Colonic mucosa (tissue), 4 donors: Measurements from ENCODE around the gene DTNBP1. TPM values are rescaled to one million over a fixed set of nuclear protein-coding genes. Genes with fewer than 3 reads are reported as not detected.

Experiments
- DNase-seq: peaks from one replicate; pipeline ENCODE4 v3.0.0-alpha.2; 2020
- H3K27ac ChIP-seq: fragments of 200-600 bp; one replicate; pipeline ENCODE4 v1.8.0; 2021
- H3K27me3 ChIP-seq: fragments of 200-600 bp; one replicate; pipeline ENCODE4 v1.8.0; 2021
- H3K36me3 ChIP-seq: fragments of 200-600 bp; one replicate; pipeline ENCODE4 v1.8.0; 2021
- H3K4me1 ChIP-seq: fragments of 200-600 bp; one replicate; pipeline ENCODE4 v1.8.0; 2021; ENCODE audit warnings: mild to moderate bottlenecking
- H3K4me3 ChIP-seq: fragments of 200-600 bp; one replicate; pipeline ENCODE4 v1.8.0; 2021
- H3K9ac ChIP-seq, 2 donors: one replicate each; pipeline ENCODE4 v1.7.0; 2013; ENCODE audit warnings: control low read depth in 2 of 2, low read depth in 2 of 2, low read length in 2 of 2
- H3K9me3 ChIP-seq: fragments of 200-600 bp; one replicate; pipeline ENCODE4 v1.8.0; 2021
- intact Hi-C: fragments of 100-400 bp; cut with DNase I; formaldehyde crosslinking; loops from one replicate; pipeline ENCODE4 v1.14.1; 2022
- total RNA-seq, 2 donors: library from RNA; stranded (reverse); fragmentation: NEBNext Ultra II Directional in 1 of 2; extraction: Animal tissue kit (Norgen Biotek cat#: 25700) in 1 of 2; gene quantifications; one replicate each; pipeline ENCODE4 v1.2.1, GENCODE V29; 2021
- TF ChIP-seq, protein P1 (sequence below): fragments of 200-600 bp; IDR thresholded peaks from one replicate; pipeline ENCODE4 v1.8.0; 2022; ENCODE audit warnings: antibody characterized with exemption, mild to moderate bottlenecking
- donor health status: healthy.
- donor health status: DM: no; HTN: no; CAD: no.
- donor health status: DM: no; HTN: no; CAD: no.

Gene DTNBP1
- total RNA-seq, 2 donors from 2014 or later: 17.4 to 22.0 TPM

DNA sequence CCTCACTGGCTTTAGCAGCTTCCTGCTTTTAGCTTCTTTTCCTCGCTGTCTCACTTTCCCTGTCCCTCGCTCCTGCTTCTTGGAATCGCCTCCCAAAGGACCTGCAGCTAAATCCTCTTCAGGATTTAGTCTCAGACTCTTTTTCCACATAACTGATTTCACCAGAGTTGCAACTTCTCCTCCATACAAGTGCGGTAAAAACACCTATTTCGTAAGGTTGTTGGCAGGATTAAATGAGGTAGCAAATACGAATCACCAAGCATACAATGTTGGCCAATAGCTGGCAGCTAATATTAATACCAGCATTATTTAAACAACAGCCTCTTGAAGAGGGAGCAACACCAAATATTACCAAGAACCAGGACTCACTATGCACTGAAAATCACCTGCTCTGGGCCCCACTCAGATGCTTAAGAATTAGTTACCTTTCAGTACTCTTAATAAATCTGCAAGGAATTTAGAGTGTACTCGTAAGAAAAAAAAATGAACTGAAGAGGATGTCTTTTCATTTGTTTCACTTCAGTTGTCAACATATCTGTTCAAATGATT, 123.0 kb downstream of the DTNBP1 start:
- TF ChIP-seq, protein P1, sequence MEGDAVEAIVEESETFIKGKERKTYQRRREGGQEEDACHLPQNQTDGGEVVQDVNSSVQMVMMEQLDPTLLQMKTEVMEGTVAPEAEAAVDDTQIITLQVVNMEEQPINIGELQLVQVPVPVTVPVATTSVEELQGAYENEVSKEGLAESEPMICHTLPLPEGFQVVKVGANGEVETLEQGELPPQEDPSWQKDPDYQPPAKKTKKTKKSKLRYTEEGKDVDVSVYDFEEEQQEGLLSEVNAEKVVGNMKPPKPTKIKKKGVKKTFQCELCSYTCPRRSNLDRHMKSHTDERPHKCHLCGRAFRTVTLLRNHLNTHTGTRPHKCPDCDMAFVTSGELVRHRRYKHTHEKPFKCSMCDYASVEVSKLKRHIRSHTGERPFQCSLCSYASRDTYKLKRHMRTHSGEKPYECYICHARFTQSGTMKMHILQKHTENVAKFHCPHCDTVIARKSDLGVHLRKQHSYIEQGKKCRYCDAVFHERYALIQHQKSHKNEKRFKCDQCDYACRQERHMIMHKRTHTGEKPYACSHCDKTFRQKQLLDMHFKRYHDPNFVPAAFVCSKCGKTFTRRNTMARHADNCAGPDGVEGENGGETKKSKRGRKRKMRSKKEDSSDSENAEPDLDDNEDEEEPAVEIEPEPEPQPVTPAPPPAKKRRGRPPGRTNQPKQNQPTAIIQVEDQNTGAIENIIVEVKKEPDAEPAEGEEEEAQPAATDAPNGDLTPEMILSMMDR: no peak
- intact Hi-C loops: no loop called here
- Histone ChIP-seq H3K9ac (no peak overlapping the region), H3K9me3 (no peaks in the 10 kb centered on the region), H3K4me1 (no peaks in the 10 kb centered on the region), H3K36me3 (no peaks in the 10 kb centered on the region), H3K27ac (no peak overlapping the region), H3K27me3 (no peaks in the 10 kb centered on the region), H3K4me3 (no peak overlapping the region)
- no peak for DNase-seq

GRCh38 chr6:15538766-15539495, 123.9 kb downstream of the DTNBP1 start:
- intact Hi-C loops: no loop called here
- Histone ChIP-seq H3K9me3 (no peaks in the 10 kb centered on the region), H3K27me3 (no peaks in the 10 kb centered on the region), H3K9ac (no peak overlapping the region), H3K4me1 (no peaks in the 10 kb centered on the region), H3K4me3 (no peak overlapping the region), H3K27ac (no peak overlapping the region), H3K36me3 (no peaks in the 10 kb centered on the region)
- TF ChIP-seq, protein P1: no peak
- DNase-seq: no peak

GRCh38 chr6:15538106-15538505, 124.7 kb downstream of the DTNBP1 start:
- DNase-seq: no peak
- Histone ChIP-seq H3K27me3 (no peaks in the 10 kb centered on the region), H3K4me1 (no peaks in the 10 kb centered on the region), H3K4me3 (no peak overlapping the region), H3K9ac (no peak overlapping the region), H3K9me3 (no peaks in the 10 kb centered on the region), H3K36me3 (no peaks in the 10 kb centered on the region), H3K27ac (no peak overlapping the region)
- TF ChIP-seq, protein P1: no peak
- intact Hi-C loops: no loop called here

DNA sequence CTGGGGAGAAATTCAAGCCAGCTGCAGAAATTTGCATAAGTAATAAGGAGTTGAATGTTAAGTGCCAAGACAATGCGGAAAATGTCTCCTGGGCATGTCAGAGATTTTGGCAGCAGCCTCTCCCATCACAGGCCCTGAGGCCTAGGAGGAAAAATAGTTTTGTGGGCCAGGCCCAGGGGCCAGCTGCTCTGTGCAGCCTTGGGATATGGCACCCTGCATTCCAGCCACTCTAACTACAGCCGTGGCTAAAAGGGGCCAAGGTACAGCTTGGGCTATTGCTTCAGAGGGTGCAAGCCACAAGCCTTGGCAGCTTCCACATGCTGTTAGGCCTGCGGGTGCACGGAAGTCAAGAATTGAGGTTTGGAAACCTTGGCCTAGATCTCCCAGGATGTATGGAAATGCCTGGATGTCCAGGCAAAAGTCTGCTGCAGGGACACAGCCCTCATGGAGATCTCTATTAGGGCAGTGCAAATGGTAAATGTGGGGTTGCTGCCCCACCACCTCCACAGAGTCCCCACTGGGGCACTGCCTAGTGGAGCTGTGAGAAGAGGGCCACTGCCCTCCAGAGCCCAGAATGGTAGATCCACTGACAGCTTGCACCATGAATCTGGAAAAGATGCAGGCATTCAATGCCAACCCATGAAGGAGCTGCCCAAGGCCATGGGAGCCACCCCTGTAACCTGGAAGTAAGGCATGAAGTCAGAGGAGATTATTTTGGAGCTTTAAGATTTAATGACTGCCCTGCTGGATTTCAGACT, 126.5 kb downstream of the DTNBP1 start:
- Histone ChIP-seq H3K4me3 (no peak overlapping the region), H3K36me3 (no peaks in the 10 kb centered on the region), H3K4me1 (no peaks in the 10 kb centered on the region), H3K27ac (no peak overlapping the region), H3K9me3 (no peaks in the 10 kb centered on the region), H3K27me3 (no peaks in the 10 kb centered on the region), H3K9ac (no peak overlapping the region)
- TF ChIP-seq, protein P1: no peak
- DNase-seq: no peak
- intact Hi-C loops: no loop called here

- Histone ChIP-seq H3K9ac (no peak overlapping the region), H3K4me3 (no peak overlapping the region), H3K9me3 (no peaks in the 10 kb centered on the region), H3K27me3 (no peaks in the 10 kb centered on the region), H3K36me3 (no peaks in the 10 kb centered on the region), H3K4me1 (no peaks in the 10 kb centered on the region), H3K27ac (no peak overlapping the region)
- TF ChIP-seq, protein P1: no peak
- no peak for DNase-seq
- intact Hi-C loops: no loop called here
Observed at GRCh38 chr6:15535495-15536197, 127.2 kb downstream of the DTNBP1 start.
